GM21529 (cell line): ENCODE data around the gene C19orf67.

Experiments
- ATAC-seq: cut with Tn5 transposase; IDR thresholded peaks from one replicate; pipeline ENCODE4 v1.9.1; 2021; ENCODE audit not compliant: unreplicated experiment

Gene C19orf67

DNA sequence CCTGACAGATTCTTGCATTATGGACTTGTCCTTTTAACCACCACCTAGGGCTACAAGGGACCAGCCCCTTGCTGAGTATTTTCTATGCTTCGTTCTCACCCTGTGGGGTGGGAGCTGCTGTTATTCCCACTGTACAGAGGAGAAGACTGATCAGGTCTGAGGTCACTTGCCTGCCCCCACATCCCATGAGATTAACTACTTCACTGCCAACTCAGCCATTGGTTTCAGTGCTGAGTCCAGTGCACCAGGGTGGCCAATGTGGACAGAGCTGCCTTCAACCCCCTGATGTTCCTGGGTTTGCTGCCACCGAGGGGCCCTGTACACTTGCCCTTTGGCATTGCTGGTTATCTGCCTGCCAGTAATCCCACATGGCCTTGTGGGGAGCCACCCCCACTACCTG lies 25.1 kb upstream of the C19orf67 start:
- no peak for ATAC-seq

DNA sequence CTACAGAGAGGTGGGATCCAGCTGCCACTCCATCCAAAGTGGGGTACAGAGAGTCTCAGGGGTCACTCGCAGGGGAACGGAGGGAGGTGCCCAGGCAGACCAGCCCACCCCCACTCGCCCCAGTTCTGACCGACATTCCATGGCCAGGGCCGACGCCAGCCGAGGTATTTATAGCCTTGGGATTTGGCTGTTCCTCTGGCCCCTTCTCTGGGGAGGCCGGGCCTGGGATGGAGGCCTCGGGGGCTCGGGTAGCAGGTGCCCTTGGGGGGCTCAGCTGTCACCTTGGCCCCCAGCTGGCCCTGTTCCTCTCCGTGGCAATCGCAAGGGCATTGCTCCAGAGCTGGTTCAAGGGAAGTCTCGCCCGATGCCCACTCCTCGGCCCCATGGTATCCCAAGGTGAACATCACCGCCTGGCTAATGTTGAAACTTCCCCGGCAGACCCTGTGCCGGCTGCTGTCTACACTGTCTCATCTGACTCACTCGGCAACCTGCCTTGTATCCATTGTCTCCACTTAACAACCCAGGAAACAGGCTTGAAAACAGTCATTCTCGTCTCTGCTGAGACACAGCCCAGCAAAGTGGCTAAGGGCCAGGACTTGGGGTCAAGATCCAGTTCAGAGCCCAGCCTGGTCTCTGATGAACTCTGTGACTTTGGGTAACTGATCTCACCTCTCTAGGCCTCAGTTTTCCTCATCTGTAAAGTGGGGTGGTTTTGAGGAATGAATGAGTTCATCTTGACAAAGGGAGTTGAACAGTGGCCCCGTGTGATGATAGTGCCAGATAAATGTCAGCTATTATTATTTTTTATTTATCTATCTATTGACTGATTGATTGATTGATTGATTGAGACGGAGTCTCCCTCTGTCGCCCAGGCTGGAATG lies 22.2 kb upstream of the C19orf67 start:
- ATAC-seq: no peak

DNA sequence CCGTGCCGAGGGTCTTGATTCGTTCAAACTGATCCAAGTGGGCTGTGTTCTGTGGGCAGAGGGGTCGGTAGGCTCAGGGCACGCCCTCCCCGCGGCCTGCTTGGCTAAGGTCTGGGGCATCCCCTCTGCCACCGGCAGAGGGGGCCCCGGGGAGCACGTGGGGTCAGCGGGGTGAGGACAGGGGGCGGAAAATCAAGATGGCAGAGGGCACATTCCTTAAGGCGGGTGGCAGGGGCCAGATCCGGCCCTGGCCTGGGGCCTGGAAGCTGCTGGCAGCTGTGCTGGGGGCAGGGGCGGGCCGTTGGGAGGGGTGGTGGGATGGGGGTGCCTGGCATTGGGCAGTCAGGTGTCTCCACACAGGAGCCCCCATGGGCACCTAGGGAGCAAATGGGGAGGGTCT lies 21.3 kb upstream of the C19orf67 start:
- ATAC-seq: no peak

DNA sequence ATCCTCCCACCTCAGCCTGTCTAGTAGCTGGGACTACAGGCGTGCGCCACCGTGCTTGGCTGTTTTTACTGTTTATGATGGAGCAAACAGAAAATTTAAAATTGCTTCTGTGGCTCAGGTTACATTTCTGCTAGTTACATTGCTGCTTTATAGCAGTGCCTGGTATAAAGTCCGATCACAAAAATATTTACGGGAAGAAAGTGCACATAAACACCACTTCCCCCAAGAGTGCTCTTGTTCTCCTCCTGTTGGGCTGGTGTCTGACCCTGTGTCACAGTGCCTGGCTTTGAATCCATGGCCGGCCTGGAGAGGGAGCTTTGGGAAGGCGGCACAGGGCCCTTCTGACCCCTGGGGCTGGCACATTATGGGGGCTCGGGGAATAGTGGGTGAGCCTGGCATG lies 20.1 kb upstream of the C19orf67 start:
- no peak for ATAC-seq

DNA sequence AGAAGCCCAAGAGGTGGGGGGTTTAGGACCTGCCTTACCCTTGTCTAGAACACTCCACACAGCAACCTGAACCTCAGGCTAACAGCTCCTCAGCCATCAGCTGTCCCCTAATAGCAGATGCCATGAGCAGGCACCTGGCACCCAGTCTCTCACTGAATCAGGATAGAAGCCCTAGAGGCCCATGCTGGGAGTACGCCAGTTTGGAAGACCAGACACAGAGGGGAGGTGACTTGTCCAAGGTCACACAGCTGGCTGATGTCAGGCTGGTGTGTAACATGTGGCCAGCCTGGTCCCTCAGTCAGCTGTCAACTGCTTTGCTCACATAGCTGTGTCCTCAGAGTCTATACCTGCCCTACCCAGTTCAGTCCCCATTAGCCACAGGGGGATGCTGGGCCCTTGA lies 17.7 kb upstream of the C19orf67 start:
- ATAC-seq: no peak

DNA sequence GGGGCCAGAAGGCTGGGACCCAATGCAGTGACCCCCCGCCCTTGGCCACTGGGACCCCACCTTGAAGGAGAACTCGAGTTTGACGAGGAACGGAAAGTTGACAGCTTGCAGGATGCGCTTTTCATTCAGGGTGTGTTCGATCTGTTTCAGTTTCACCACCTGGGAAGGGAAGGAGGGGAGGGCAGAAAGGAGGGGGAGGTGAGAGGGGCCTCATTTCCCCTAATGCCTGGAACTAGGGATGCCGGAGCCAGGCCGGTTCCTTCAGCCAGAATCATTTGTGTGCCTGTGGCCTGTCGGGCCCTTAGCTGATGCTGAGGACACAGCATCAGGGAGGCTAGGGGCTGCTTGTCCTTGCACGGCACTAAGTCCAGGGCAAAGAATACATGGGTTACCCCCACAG lies 17.2 kb upstream of the C19orf67 start:
- no peak for ATAC-seq

DNA sequence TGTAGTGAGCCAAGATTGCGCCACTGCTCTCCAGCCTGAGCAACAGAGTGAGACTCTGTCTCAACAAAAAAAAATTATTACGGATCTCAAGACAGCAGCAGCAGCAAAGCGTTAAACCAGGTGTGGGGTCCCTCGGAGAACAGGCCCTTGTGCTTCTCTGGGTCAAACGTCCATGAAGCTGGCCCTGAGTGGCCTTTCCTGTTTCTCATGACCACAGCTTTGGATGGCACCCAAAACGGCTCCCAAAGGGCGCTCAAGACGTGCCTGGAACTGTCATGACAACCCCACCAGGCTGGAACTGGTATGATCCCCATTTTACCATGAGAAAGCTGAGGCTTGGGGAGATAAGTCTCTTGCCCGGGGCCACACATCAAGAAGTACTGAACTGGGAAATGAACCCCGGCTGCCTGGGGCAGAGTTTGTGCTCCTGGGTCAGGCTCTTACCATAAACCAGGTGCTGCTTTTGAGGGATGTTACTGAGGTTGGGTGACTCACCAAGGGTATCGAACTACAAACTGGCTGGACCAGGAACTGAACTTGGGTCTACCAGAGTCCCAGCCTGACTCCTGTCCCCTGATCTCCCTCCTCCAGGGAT lies 16.6 kb upstream of the C19orf67 start:
- no peak for ATAC-seq

DNA sequence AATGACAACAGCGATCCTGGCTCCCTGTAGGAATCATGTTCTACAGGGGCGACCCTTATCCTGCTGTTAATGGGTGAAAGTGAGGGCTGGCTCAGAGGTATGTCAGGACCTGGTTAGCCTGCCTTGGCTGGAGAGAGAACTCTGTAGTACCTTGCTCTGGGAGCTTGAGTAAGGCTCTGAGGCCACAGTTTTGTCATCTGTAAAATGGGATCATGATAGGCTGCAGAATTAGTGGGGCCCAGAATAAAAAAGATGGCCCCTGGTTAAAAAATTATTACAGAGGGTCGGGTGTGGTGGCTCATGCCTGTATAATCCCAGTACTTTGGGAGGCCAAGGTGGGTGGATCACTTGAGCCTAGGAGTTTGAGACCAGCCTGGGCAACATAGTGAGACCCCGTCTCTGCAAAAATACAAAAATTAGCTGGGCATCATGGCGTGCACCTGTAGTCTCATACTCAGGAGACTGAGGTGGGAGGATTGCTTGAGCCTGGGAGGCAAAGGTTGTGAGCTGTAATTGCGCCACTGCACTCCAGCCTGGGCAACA lies 15.5 kb upstream of the C19orf67 start:
- ATAC-seq: no peak

DNA sequence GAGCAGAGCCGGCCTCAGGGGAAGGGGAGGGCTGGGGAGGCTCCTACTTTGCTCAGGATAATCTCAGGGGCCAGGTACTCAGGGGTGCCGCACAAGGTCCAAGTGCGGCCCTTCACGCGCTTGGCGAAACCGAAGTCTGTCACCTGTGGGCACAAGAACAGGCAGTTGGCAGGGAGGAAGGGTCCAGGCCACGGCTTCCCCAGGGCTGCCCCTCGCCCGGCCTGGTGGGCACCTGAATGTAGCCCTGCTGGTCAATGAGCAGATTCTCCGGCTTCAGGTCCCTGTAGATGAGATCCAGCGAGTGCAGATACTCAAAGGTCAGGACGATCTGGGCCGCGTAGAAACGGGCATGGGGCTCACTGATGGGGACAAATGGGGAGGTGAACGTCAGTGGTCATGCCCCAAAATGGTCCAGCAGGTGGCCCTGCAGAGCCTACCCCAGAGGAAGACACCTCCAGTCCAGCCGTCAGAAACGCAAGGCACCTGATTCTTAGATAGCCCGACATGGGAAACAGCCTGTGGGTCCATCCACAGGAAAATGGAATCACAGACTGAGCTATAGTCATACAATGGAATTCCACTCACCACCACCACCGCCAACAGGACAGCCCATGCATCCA lies 12.1 kb upstream of the C19orf67 start:
- no peak for ATAC-seq

DNA sequence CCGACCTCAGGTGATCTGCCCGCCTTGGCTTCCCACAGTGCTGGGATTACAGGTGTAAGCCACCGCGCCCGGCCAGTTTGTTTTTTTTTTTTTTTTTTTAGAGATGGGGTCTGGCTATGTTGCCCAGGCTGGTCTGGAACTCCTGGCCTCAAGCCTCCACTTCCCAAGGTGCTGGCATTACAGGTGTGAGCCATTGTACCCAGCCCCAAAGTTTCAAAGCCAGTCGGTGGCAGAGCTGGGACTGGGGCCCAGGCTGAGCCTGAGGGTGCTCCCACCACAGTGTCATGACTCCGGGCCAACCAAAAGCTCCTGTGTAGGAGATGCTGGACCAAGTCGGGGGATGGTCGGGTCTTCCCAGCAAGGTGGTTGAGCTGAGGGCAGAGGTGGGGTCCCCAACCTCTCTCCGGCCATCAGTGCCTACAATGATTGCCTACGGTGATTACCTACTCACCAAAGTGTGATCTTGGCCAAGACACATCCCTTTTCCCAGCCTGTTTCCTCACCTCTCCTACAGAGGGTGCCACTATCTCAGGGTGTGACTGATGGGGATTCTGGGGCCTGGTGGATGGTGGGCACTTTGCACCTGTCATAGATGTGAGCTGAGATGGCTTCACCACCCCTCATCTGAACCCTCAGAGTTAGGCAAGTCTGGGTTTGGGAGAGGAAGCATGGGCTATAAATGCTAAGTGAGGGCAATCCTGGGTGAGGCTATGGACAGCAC lies 10.8 kb upstream of the C19orf67 start:
- ATAC-seq: no peak

DNA sequence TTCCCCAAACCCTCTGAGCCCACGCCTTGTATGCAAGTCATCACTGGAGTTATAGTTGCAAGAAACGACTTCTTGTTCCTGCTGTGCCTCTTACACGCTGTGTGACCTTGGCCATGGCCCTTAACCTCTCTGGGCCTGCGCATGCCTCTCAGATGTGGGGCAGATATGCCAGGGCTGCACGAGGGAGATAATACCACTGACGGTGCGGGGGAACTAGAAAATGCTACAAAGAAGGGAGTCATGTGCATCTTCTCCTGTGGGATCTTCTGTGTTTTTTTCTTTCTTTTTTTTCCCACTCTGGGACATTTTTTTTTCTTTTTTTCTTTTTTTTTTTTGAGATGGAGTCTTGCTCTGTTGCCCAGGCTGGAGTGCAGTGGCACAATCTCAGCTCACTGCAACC lies 9.3 kb upstream of the C19orf67 start:
- no peak for ATAC-seq

DNA sequence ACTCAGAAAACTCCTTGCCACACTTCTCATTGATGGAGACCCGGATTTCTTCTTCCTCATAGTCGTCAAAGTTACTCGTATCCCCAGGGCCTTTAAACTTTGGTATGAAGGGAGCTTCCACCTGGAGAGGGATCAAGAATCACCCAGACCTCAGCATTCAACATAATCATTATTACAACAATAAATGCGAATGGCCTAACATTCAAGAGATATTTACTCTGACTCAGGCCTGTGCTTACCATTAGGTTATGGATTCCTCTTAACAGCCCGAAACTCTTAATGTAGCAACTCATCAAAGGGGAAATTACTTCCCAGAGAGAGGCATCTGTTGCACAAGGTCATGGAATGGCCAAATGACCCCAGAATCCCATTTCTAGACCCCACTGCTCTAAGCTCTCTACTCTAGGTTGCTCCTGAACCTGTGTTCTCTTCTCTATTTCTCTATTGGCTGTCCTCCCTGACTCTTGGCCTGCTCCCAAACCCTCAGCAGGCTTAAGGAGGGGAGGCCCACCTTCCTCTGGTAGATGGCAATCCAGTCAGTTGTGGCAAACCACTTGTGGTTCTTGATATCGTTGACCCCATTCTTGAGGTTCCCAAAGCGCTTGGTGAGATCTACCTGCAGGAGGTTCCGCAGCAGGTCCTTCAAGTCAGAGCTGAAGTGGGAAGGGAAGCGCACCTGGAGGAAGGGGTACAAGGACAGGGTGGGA lies 7.7 kb upstream of the C19orf67 start:
- ATAC-seq: no peak

DNA sequence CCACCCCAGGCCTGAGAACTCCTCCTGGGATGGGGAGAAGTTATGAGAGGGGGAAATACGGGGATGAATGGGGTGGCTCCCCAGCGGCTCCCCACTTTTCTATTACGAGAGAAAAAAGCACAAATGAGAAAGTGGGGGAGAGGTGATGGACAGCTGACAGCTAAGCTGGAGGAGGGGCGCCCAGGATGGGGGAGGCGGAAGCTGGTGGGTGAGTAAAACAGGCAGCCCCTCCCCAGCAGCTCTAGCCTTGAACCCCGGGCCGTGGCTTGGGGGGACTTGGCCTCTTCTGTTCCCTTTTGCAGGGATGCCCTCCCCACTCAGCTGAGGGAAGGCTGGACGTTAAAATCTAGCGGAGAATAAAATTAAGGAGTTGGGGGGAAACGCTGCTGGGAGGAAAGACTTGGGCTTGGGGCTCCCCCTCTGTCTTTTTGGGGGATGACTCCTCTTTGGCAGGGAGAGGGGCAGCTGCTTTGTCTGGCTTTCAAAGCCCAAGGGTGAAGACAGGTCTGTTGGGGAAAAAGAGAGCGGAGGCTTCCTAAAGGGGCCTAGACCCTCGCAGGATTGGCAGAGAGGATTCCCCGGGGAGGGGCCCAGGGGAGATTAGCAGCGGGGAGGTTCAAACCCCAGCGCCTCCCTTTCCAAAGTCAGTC lies 6.4 kb upstream of the C19orf67 start:
- peak; percentile 15 for ATAC-seq

DNA sequence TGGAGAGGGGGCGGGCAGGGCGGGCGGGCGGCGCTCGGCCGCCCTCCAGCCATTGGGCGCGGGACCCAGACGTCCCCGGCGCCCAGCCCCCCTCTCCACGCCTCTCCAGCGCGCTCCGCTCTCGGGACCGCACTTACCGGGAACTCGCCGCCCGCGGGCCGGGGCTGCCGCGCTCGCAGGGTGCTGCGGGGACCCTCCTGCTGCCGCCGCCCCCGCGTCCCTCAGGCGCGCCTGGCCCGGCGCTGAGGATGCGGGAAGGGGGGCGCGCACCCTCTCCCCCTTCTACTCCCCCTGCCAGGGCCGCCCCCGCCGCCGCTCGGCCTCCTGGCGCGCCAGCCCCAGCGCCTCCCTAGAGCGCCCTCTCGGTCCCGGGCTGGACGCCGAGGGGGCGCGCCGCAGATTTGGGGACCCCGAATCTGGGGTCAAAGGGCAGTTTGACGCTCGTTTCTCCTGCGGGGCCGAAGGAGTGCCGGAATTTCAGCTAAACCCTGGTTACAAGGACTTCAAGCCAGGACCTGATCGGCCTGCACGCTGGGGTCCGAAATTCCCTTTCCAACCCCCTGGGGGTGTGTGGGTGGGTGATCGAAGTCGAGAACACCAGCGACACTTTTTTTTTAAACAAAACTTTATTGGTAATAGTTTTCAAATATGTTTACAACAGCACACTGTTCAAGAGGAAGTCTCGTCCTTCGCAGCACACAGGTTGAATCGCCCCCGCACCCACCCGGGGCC lies 5.7 kb upstream of the C19orf67 start:
- ATAC-seq: peak; percentile 44

DNA sequence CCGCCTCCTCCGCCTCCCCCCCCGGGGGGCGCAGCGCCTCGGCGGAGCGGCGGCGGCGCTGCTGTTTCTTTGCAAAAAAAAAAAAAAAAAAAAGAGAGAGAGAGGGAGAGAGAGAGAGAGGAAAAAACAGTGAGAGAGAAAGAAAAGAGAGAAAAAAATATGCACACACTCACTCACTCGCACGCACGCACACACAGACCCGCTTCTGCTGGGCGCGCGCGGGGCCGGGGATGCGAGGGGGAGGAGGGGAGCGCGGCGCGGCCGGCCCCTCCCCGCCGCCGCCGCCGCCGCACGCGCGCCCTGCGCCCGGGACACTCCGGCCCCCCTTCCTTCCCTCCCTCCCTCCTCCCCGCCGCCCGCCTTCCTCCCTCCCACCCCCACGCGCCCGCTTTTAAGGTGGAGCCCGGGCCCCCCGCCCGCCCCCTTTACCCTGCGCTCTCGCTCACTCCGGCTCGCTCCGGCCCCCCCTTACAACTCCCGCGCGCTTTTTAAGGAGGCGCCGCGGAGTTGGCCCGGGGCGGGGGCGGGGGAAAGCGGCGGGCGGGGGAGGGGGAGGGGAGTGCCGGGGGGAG lies 5.0 kb upstream of the C19orf67 start, which contains the start of gene SAMD1:
Gene SAMD1 (minus strand): TSS at position 243 of the 572 bp plus-strand sequence.
- peak; percentile 44 for ATAC-seq

DNA sequence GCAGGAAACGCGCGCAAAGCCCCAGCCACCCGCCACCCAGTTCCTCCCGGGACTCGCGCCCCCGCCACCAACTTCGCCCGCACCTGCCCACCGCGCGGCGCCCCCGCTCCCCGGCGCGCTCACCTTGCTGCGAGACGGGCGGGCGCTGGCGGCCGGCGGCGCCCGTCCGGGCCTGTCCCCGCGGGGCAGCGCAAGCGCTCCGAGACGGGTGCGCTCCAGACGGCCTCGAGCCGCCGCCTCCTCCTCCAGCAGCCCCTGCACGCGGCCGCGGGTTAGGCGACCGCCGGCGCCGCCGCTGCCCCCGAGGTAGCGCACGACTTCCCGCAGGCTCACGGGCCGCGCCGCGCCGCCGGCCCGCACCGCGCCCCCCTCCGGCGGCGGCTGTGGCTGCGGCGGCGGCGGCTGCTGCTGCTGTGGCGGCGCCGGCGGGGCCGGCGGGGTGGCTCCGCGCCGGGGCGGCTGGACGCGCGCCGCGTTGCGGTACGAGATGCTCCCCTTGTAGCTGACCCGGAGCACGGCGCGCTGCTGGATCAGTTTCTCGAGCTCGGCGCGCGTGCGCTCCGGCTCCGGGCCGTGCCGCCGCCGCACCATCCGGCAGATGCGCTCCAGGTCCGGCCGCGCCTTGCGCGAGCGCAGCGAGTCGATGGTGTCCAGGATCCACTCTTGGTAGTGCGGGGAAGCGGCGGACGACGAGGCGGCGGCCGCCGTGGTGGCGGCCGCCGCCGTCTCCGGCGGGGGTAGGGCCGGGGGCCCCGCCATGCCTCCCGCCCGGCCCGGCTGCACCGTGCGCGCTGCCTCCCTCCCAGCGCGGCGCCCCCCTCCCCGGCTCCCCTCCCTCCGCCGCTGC lies 4.3 kb upstream of the C19orf67 start:
- no peak for ATAC-seq

DNA sequence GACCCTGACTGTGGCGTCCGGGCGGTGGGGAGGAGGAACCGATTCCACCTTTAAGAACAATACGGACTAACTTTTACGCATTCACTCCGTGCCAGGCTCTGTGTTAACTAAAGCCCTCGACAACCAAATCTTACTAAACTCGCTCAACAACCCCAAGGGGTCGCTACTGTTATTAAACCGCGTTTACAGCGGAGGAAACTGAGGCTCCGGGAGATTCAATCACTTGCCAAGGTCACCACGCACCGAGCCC lies 3.8 kb upstream of the C19orf67 start:
- no peak for ATAC-seq

DNA sequence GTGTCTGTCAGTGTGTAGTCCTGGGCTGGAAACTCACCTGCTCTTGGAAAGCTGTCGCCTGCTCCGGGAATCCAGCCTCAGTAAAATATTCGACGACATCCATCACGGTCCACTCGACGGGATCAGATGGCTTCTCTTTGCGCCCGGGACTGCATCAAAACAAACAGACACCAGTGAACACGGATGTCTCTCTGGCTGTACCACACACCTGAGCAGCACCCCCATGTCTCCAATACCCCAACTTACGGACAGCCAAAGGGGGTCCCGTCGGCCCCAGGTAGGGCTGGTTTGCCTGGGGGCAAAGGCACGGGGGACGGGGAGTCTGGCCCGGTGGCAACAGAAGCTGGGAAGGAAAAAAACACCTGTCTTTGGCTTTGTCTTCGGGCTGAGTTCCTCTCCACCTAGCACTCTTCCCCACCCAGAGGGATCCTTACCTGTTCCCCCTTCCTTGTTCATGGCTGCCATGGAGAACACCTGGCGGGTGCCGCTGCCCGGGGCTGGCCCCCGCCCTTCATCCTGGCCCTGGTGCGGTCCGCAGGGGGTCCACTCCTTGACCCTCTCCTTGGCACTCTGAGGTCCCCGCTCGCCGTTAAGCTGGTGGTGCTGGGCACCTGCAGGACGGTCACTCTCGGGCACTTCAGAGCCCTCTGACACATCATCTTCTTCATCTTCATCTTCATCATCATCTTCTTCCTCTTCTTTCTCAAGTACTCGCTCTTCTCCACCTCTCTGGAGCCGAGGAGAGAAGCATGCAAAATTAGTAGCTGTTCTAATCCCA lies 3.2 kb upstream of the C19orf67 start:
- no peak for ATAC-seq
